RWPE2 (cell line): Measurements from ENCODE around the gene NEUROD4.

Source experiments
- ATAC-seq: fragments of 200-7000 bp; cut with Tn5 transposase; 3 replicates; pipeline ENCODE4 v1.9.1; 2021; ENCODE audit warnings: low read depth
- DNase-seq: peaks from one replicate; pipeline ENCODE4 v3.0.0-alpha.2; 2020; ENCODE audit warnings: low spot score
- H3K27ac ChIP-seq: fragments of 450-650 bp; 2 replicates; pipeline ENCODE4 v1.5.1; 2017; ENCODE audit warnings: mild to moderate bottlenecking; ENCODE audit not compliant: poor library complexity, severe bottlenecking
- H3K27me3 ChIP-seq: fragments of 250-450 bp; sonication (Bioruptor Pico); 2 replicates; pipeline ENCODE4 v1.5.1; 2021; ENCODE audit warnings: mild to moderate bottlenecking, moderate library complexity; ENCODE audit not compliant: insufficient read depth, poor library complexity, severe bottlenecking
- H3K36me3 ChIP-seq: fragments of 250-450 bp; sonication (Bioruptor Pico); 2 replicates; pipeline ENCODE4 v1.5.1; 2020; ENCODE audit warnings: low read depth, mild to moderate bottlenecking, moderate library complexity
- H3K4me1 ChIP-seq: fragments of 250-450 bp; sonication (Bioruptor Pico); 2 replicates; pipeline ENCODE4 v1.5.1; 2021; ENCODE audit warnings: mild to moderate bottlenecking, moderate library complexity; ENCODE audit not compliant: insufficient read depth, poor library complexity, severe bottlenecking
- H3K4me3 ChIP-seq: fragments of 250-450 bp; sonication (Bioruptor Pico); 2 replicates; pipeline ENCODE4 v1.5.1; 2021; ENCODE audit warnings: mild to moderate bottlenecking, moderate library complexity; ENCODE audit not compliant: severe bottlenecking
- H3K9me3 ChIP-seq: fragments of 250-450 bp; sonication (Bioruptor Pico); 2 replicates; pipeline ENCODE4 v1.5.1; 2021; ENCODE audit warnings: mild to moderate bottlenecking, moderate library complexity; ENCODE audit not compliant: severe bottlenecking
- CTCF ChIP-seq: fragments of 450-650 bp; IDR thresholded peaks from one replicate; pipeline ENCODE4 v1.5.1; 2017; ENCODE audit warnings: mild to moderate bottlenecking, moderate library complexity; ENCODE audit not compliant: poor library complexity, severe bottlenecking

Gene NEUROD4

GRCh38 chr12:55001198-55001868, 18.4 kb upstream of the NEUROD4 start:
- H3K9me3 ChIP-seq, result no peaks in the 10 kb centered on the region
- no peak overlapping the region for H3K27ac ChIP-seq
- no peaks in the 10 kb centered on the region for H3K36me3 ChIP-seq
- no peak overlapping the region for H3K4me3 ChIP-seq
- H3K4me1 ChIP-seq, result no peaks in the 10 kb centered on the region
- peaks cover 9% of the 10 kb centered on the region for H3K27me3 ChIP-seq
- ATAC-seq, result no peak
- TF ChIP-seq CTCF, result no peak
- no peak for DNase-seq

GRCh38 chr12:55002355-55002754, 17.4 kb upstream of the NEUROD4 start:
- Histone ChIP-seq H3K4me3 (no peak overlapping the region), H3K36me3 (no peaks in the 10 kb centered on the region), H3K4me1 (no peaks in the 10 kb centered on the region), H3K9me3 (no peaks in the 10 kb centered on the region), H3K27ac (no peak overlapping the region), H3K27me3 (peaks cover 7% of the 10 kb centered on the region)
- no peak for TF ChIP-seq CTCF
- ATAC-seq (no peak), DNase-seq (no peak)

- DNase-seq, result no peak
- Histone ChIP-seq H3K27ac (no peak overlapping the region), H3K4me3 (no peak overlapping the region), H3K36me3 (no peaks in the 10 kb centered on the region), H3K4me1 (no peaks in the 10 kb centered on the region), H3K9me3 (no peaks in the 10 kb centered on the region), H3K27me3 (peaks cover 4% of the 10 kb centered on the region)
- TF ChIP-seq CTCF, result no peak
- ATAC-seq, result no peak
Measured at GRCh38 chr12:55008944-55009585, 10.7 kb upstream of the NEUROD4 start.

GRCh38 chr12:55017416-55017925, 2.3 kb upstream of the NEUROD4 start:
- TF ChIP-seq CTCF, result no peak
- peaks cover 28% of the 10 kb centered on the region for H3K27me3 ChIP-seq
- no peaks in the 10 kb centered on the region for H3K9me3 ChIP-seq
- DNase-seq (no peak), ATAC-seq (no peak)
- no peak overlapping the region for H3K4me3 ChIP-seq
- no peaks in the 10 kb centered on the region for H3K36me3 ChIP-seq
- H3K4me1 ChIP-seq, result no peaks in the 10 kb centered on the region
- H3K27ac ChIP-seq, result no peak overlapping the region

GRCh38 chr12:55024575-55024974, 4.8 kb downstream of the NEUROD4 start:
- DNase-seq (no peak), ATAC-seq (no peak)
- Histone ChIP-seq H3K4me1 (no peaks in the 10 kb centered on the region), H3K27me3 (peaks cover 11% of the 10 kb centered on the region), H3K36me3 (no peaks in the 10 kb centered on the region), H3K27ac (no peak overlapping the region), H3K4me3 (no peak overlapping the region), H3K9me3 (no peaks in the 10 kb centered on the region)
- TF ChIP-seq CTCF, result no peak
